GM21737 (cell line): ENCODE measurements around the gene ALKBH6.
"Not testable (repeated sequence)": the region's sequence is repeated elsewhere in the genome, so short reads cannot be mapped to it uniquely, and the experiment has no call there.

ENCODE experiments used
- ATAC-seq: cut with Tn5 transposase; IDR thresholded peaks from one replicate; pipeline ENCODE4 v1.9.1; 2021; ENCODE audit warnings: mild to moderate bottlenecking, moderate library complexity; ENCODE audit not compliant: unreplicated experiment

ALKBH6 gene

DNA sequence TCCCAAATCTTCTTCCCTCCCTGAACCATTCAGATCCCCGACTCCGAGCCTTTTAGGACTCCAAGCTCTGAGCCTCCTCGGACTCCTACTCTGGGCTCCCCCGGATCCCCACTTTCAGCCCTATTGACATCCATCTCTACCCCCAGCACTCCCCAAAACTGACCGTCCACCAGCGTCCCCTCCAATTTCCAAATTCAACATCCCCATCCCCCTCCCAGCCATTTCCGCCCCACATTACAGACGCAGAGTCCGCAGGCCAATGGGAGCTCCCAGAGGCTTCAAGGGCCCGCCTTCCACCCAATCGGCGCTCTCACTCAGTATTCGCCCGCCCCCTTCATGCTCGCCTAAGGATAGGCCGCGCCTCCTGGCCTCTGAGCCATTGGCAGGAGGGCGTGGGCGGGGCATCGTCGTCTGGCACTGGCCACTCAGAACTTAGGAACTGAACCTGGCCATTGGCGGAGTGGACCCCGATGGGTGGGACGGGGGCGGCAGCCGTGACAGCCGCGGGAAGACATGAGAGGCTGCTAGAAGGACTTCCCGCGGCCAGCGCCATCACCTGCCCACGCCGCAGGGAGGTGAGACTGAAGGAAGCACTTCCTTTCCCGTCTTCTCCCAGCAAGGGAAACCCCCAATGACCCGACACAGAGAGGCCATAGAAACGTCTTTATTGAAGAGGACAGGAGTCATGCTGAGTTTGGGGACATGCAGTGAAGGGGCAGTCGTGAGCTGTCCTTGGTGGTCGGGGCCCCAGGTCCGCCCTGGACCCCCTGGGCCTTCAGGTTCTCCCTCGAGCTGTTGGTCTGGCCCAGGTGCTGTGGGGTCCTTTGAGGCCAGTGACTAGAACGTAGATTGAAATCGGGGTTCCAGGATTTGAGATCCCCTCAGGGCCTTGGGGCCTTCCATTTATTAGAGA lies at the start of gene ALKBH6:
TSS of gene ALKBH6 (minus strand) at position 202 of the 913 bp plus-strand sequence. CDS start 816 bp downstream, outside the sequence.
- peak; percentile 89 for ATAC-seq

GRCh38 chr19:36061367-36061766 lies 47.4 kb upstream of the ALKBH6 start:
- ATAC-seq, result no peak

- ATAC-seq, result no peak
Observed at GRCh38 chr19:36060430-36060829, 46.4 kb upstream of the ALKBH6 start.

GRCh38 chr19:36059180-36059910 lies 45.3 kb upstream of the ALKBH6 start:
- ATAC-seq, result no peak

GRCh38 chr19:36058481-36059179 lies 44.6 kb upstream of the ALKBH6 start:
- no peak for ATAC-seq

DNA sequence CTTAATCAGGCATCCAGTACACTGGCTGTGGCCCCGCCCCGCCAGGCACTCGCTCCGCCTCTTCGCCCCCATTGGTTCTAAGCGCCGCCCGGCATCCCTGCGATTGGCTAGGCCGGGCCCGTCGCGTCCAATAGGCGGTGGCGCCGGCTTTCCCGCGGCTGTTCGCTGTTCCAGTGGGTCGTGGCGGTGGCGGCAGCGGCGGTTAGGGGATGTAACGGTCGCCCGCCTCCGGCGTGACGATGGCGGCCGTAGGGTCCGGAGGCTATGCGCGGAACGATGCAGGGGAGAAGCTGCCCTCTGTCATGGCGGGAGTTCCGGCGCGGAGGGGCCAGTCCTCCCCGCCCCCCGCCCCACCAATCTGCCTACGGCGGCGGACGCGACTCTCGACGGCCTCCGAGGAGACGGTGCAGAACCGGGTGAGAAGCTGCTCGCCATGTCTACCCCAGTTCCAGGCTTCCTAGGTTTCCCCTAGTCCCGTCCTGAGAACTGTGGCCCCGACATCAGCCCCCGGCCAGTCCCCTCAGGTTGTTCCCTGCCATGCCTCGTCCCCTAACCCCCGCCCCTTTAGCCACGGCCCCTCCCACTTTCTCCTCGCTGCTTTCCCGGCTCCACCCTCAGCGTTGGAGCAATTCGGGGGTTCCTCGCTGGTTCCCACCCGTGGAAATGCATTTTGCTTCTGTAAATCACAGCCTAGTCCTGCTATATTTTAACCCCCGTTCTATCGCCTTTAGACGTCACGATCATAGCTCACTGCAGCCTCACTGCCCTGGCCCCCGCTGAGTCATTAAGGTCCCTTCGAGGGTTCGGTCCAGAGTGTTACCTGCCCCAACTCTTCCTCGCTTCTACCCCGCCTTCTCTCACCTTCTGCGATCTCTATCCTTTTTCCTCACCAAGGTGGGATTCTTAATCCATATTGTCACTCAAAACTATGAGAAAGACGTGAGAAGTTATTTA lies 41.0 kb upstream of the ALKBH6 start, which contains the start of gene WDR62:
TSS of gene WDR62 (plus strand) at position 165 of the 954 bp plus-strand sequence. CDS start at position 240, 75 bp downstream.
- peak; percentile 63 for ATAC-seq

DNA sequence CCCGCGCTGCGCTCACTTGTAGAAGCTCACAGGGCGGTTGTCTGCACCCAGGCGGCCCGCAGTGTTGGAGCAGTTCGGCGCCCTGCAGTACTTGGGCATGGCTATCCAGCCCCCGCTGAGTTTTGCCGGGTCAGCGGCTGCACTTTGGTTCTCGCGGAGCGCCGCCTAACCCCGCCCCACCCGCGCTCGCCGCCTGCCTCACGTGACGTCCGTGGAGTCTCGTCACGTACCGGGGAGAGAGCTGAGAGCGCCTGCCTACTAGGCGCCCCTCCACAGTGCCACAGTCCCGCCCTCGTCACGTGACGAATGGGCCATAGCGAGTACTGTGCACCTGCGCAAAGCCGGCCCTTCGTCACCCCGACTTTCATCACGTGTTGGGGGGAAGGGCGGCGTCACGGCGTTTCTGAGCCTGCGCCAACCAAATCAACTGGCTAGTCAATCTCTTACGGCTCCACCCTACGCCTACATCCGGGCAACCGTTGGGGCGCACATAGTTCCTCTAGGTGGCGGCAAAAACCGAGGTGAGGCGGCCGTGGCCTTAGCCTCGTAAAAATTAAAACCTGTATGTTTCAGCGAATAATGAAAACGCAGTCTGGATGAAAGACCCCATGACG lies 40.2 kb upstream of the ALKBH6 start, which contains the start of gene THAP8:
TSS of gene THAP8 (minus strand) at position 167 of the 614 bp plus-strand sequence. CDS start at position 99, 68 bp downstream.
- peak; percentile 77 for ATAC-seq

- ATAC-seq, result no peak
Observed at GRCh38 chr19:36051637-36052036, 37.6 kb upstream of the ALKBH6 start.

DNA sequence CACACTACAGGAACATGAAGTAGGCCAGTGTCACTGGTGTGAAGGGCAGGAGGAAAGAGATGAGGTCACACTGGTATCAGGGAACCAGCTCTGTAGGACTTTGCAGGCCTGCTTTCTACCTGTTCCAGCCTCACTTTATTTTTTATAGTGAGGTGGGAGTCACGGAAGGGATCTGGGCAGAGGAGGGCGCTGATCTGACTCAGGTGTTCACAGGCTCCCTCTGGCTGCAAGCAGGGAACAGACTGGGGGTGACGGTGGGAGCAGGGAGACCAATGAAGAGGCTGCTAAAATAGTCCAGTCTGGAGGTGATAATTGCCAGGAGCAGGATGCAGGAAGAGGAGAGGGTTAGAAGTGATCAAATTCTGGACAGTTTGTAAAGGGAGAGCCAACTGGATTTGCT lies 37.2 kb upstream of the ALKBH6 start:
- ATAC-seq, result no peak

- ATAC-seq, result no peak
Observed at GRCh38 chr19:36049080-36049698, 35.2 kb upstream of the ALKBH6 start.

- ATAC-seq, result no peak
Observed at GRCh38 chr19:36047835-36048234, 33.8 kb upstream of the ALKBH6 start.

DNA sequence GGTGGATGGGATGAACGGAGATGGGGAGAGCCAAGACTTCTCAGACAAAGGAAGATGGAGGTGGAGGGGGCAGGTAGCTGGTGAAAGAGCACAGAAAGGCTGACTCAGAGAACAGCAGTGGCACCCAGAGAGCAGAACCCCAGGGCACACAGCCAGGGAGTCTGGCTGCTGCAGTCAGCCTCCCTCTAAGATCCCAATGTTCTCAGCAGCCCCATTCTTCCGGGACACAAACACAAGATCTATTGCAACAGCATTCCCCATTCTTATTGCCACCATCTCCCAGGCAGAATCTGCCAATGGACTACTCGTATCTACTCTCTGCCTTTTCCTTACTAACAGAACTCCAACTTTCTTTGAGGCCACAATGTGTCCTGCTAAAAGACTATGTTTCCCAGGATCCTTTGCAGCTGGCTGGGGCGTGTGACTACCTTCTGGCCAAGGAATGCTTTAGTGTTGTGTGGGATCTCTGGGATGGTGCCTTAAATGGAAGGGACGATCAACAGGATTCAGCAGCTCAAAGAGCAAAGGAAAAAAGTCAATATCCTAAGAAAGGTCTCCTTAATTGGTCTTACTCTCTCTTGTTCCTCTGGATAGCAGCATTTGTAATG lies 32.5 kb upstream of the ALKBH6 start:
- no peak for ATAC-seq

GRCh38 chr19:36043952-36044351 lies 29.9 kb upstream of the ALKBH6 start:
- ATAC-seq, result no peak

- no peak for ATAC-seq
Observed at GRCh38 chr19:36041831-36042230, 27.8 kb upstream of the ALKBH6 start.

- not testable (repeated sequence) for ATAC-seq
Observed at GRCh38 chr19:36041092-36041491, 27.1 kb upstream of the ALKBH6 start.

DNA sequence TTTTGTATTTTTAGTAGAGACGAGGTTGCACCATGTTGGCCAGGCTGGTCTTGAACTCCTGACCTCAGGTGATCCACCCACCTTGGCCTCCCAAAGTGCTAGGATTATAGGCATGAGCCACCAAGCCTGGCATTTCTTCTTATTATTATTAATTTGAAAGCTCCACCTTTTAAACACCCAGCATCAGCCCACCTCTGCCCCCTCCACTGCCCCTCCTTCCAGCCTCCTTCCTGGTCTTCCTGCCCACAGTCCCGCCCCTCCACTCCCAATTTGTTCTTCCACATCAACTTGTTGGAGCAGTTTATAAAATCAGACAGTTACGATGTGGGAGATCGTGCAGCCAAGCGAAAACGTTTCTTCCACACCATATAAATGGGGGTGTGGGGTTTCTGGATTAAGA lies 26.5 kb upstream of the ALKBH6 start:
- ATAC-seq, result no peak

GRCh38 chr19:36032251-36033104 lies 18.5 kb upstream of the ALKBH6 start, which contains the start of gene CLIP3:
TSS of gene CLIP3 (minus strand) at chr19:36032873. CDS start at chr19:36032357, 516 bp downstream.
- ATAC-seq, result no peak

GRCh38 chr19:36031308-36031707 lies 17.3 kb upstream of the ALKBH6 start:
- no peak for ATAC-seq
